Dedifferentiated amniotic fluid mesenchymal stem cell (primary cell): Measurements from ENCODE around the gene ANAPC15.
A peak's percentile ranks its signal among the peaks of the same experiment; 100 is the strongest.

ENCODE experiments used
- DNase-seq: peaks from one replicate; pipeline ENCODE4 v3.0.0-alpha.2; 2016; ENCODE audit errors: extremely low spot score

The ANAPC15 gene

DNA sequence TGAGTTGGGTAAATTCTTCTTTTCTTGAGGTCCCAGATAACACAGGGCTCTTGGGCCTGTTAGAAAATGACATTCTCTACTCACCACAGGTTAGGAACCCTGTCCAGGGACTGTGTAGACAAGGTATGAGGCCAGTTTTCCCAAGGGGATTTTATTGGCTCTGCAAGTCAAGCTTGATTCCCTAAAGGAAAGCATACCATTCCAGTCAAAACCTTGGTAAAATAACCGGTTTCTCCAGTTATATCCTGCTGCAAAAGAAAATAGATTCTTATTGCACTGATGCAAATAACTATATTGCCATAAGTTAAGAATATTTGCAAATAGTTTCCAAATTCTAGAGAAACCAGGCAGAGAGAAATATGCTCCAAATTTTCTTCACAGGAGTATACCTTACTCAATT lies 13.5 kb upstream of the ANAPC15 start:
- DNase-seq, result no peak

- DNase-seq, result no peak
Observed at GRCh38 chr11:72124046-72124445, 11.6 kb upstream of the ANAPC15 start.

DNA sequence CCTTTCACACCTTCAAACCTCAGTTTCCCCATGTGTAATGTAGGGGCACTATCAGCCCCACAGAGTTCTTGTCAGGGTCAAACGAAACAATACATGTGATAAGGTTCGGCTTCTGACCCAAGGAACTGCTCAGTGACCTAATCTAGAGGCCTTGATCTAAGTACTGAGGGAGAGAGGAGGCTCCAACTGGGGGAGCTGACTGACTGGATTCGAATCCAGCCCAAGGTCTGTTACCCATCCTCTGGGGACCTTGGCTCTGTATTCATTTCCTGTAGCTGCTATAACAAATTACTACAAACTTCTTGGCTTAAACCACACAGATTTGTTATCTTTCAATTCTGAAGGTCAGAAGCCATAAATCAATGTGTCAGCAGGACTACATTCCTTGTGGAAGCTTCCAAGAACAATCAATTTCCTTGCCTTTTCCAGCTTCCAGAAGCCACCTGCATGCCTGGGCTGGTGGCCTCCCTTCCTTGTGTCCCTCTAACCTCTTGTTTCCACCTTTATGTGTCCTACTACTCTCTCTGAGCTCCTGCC lies 10.7 kb upstream of the ANAPC15 start:
- no peak for DNase-seq

GRCh38 chr11:72122607-72123006 lies 10.1 kb upstream of the ANAPC15 start:
- DNase-seq, result no peak

DNA sequence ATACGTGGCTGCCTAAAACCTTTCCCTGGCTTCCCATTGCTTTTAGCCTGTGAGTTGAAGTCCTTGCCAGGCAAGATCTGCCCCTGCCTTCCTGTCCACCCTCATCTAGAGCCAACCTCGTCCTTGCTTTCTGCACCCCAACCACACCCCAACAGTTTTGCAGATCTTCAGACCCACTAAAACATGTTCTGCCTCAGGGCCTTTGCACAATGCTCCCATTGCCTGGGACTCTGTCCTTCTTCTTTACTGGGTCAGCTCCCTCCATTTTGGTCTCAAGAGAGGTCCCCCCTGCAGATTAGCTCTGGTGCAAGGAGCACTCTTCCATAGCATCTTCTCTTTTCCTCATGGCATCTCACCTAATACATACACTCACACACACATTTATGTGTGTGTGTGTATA lies 8.4 kb upstream of the ANAPC15 start:
- DNase-seq, result no peak

DNA sequence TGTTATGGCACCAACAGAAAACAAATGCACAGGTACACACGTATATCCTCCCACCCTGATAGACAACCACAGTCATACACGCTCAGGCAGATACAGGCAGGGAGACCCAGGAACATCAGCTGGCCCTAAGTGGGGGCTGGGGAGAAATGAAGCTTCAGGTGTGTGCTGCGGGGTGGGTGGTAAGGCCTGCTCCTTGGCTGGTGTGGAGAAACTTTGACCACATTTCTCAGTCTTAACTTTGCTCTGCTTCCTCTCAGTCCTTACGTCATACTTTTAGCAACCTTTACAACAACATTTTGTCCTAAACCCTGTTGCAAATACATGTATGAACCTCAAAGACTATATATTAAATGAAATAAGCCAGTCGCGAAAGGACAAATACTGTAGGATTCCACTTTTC lies 6.7 kb upstream of the ANAPC15 start:
- DNase-seq, result no peak

GRCh38 chr11:72116019-72116755 lies 3.7 kb upstream of the ANAPC15 start:
- DNase-seq, result no peak

GRCh38 chr11:72114570-72114969 lies 2.1 kb upstream of the ANAPC15 start:
- no peak for DNase-seq

GRCh38 chr11:72112978-72113808 lies 698 bp upstream of the ANAPC15 start:
- DNase-seq, result no peak

GRCh38 chr11:72111300-72112142 lies 974 bp downstream of the ANAPC15 start:
- no peak for DNase-seq

- no peak for DNase-seq
Observed at GRCh38 chr11:72105888-72106287, 6.6 kb downstream of the ANAPC15 start, which contains the start of gene TOMT. TOMT (plus strand) TSS chr11:72105924; CDS start chr11:72105952, 28 bp downstream.

DNA sequence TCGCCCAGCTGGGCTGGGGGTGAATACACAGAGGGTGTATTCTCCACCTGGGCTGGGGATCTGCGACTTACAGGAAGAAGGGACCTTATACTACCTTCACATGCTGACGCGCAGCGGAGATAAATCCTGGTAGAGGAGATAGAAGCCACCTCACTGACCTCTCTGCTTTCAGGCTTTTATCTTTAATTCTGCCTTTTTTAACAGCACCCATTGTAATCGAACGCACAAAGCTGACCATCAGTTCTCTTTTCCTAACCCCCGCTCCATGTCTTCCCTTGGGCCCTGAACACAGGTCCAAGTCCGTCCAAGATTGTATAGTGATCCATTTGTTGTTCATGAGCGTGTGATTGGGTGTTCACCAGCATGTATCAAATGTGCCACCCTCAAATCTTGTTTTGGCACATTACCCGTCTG lies 8.7 kb downstream of the ANAPC15 start:
- no peak for DNase-seq

DNA sequence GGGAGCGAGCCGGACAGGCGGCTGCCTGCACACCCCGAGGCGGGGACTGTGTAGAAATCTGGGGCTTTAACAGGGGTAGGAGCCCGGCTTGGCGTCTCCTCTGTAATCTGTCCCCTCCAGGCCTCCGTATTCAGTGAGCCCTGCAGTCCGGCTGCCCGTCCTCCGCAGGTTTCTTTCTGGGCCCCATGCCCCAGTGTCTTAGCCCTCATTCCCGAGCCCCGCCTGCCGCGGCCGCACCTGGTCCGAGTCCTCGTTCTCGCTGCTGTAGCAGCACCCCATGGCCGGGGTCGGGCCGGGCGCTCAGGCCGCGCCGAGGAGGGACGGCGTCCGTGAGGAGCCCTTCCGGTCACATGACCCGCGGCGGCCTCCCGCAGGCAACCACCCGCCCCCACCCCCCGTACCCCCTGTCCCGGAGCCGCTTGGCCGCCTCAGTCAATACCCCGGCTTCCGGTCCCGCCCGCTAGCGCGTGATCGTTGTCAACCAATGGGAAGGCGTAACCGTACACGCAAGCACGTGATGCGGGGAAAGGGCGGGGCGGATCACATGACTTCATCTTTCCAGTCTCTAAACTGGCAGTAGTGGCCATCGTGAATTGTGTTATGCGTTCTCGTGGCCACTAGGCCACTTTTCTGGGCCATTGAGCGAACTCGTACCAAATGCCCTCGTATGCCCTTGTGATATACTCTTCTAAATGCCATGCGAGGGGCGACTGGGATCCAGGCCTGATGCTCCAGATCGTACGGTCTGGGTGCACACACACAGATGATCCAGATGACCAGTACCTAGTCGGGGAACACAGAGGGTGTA lies 9.3 kb downstream of the ANAPC15 start, which contains the start of gene LAMTOR1:
Gene LAMTOR1, minus strand, starts transcription at position 352 of the 808 bp plus-strand sequence. Its CDS starts 73 bp downstream, at position 279.
- DNase-seq, result peak; percentile 99

DNA sequence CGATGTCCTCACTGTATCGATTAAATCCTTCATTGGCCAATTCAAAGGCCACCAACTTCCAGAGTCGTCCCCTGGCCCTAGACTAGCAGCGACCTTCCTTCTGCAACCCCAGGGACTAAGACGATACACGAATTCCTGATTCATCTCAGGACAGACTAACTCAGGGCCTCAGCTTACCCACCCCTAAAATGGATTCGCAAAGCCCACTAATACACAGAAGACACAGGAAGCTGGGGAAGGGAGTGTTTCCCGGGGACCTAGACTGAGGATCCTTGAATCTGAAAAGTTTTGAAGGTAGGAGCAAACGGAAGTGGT lies 9.9 kb downstream of the ANAPC15 start:
- peak; percentile 15 for DNase-seq

- DNase-seq, result no peak
Observed at GRCh38 chr11:72102162-72102561, 10.3 kb downstream of the ANAPC15 start.

GRCh38 chr11:72100462-72100861 lies 12.0 kb downstream of the ANAPC15 start:
- DNase-seq, result no peak

DNA sequence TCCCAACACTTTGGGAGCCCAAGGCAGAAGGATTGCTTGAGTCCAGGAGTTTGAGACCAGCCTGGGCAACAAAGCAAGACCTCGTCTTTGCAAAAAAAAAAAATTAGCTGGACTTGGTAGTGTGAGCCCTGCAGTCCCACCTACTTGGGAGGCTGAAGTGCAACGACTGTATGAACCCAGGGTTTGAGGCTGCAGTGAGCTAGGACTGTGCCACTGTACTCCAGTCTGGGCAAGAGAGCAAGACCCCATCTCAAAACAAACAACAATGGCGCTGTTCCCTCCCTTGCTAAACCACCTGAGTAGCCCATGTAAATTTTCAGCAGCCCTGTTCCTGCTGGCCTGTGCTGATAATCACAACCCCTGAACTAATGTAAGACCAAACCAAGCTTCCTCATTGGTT lies 12.5 kb downstream of the ANAPC15 start:
- DNase-seq, result no peak

DNA sequence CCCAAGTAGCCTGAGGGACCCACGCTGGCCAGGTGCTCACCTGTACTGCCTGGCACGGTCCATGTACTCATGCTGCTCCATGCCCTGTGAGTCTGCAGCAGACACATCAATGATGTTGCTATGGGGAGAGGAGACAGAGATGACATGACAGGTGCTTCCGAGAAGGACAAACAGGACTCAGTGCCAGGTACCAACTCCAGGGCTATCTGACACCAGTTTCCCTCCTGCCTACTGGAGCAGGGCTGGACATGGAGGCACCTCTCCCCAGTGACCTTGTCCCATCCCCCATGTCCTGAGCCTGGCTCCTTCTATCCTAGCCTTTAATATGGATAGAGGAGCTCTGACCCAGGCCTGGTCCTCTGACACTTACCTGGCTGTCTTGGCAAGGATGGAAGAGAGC lies 13.8 kb downstream of the ANAPC15 start:
- DNase-seq, result no peak

DNA sequence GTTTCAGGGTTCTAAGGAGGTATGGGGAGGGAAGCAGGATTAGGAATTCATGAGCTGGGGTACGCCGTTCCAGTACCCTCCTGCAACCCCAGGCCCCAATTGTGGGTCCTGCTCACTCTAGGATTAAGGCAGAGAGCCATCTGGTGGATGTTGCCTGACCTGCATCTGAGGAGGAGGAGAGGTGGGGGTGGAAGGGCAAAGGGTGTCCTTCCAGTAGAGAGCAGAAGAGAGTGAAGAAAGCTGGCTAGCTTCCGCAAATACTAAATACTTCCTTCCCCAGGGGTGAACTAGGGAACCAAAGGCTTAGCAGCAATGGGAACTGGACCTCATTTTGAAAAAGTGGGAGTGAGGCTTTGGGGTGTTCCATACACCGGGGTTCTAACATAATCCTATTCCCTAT lies 21.2 kb downstream of the ANAPC15 start:
- peak; percentile 61 for DNase-seq

- DNase-seq, result no peak
Observed at GRCh38 chr11:72088076-72088808, 24.3 kb downstream of the ANAPC15 start.
